Renal cortical epithelial cell (primary cell): ENCODE results near the gene OSBPL2. TPM values are rescaled to one million over a fixed set of nuclear protein-coding genes. Genes with fewer than 3 reads are reported as not detected.

Experiments
- DNase-seq: peaks from one replicate; pipeline ENCODE4 v3.0.0-alpha.2; 2011; ENCODE audit warnings: low read depth
- total RNA-seq: library from RNA; depleted of rRNA; stranded (reverse); fragments of >200 nt; gene quantifications from 2 replicates; pipeline ENCODE4 v1.2.3, GENCODE V29; 2014

The OSBPL2 gene
- 41.9 and 42.7 TPM in 2 replicates for total RNA-seq

DNA sequence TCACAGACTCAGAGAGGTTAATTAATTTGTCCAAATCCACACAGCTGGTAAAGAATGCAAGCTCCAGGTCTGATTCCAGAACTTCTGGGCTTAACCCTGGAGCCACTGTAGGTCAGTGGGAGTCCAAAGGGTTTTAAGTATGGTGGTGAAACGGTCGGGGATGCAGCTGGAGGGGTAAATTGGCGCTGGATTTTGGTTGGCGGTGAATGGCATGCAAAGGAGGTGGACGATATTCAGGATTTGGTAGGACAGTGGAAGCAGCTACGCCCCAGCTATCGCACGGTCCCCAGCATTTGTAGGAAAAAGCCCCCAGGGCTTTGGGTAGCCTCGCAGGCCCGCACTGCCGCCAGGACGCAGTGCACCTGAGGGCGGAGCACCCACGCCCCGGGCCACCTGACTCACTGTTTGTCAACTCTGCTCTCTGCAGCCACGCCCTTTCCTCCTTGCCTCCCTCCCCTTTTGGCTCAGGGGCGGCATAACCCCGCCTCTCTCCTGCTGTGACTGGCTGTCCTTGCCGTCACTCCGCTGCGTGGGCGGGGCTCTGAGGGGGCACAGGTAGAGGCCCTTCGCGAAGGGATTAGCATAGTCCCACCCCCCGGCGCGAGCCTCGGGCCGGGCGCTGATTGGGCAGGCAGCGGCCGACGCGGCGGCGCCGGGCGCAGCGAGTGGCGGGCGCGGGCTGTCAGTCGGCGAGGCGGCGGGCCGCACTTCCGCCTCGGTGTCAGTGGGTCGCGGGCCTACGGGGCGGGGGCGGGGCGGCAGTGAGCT is at the start of gene OSBPL2:
Gene OSBPL2, plus strand, starts transcription at position 721 of the 768 bp plus-strand sequence. CDS start 17,664 bp downstream, outside the sequence.
- peak; percentile 93 for DNase-seq

DNA sequence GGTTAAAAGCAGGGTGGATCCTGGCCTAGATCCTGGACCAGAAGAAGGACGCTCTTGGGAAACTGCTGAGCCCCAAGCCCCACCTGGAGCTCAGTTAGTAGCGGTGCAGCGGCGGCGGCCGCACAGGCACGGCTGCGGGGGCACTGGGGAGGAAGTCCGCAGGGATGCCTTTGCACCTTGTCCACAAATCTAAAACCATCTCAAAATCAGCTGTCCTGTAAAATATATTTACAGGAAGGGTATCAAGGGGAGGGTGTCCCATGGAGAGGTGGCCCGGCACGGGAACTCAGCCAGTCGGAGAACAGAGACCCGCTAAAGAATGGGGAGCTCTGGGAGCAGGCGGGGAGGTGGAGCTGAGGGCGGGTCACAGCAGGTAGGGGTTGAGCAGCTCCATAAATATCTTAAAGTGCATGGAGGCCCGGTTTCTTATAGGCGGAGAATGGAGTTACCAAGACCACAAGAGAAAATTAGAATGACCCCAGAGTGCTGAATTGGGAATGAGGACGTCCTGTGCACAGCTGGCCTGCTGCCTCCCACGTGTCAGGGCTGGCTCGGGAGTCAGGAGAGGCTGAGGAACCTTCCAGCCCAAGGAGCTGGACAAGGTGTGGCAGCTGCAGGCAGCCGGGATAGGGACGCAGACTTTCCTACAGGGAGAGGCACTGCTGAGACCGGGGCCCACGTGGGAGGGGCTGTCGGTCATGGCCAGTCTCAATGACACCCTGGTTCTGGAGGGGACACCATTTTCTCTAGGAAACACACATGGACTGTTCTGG is 47.5 kb upstream of the OSBPL2 start:
- DNase-seq = no peak

DNA sequence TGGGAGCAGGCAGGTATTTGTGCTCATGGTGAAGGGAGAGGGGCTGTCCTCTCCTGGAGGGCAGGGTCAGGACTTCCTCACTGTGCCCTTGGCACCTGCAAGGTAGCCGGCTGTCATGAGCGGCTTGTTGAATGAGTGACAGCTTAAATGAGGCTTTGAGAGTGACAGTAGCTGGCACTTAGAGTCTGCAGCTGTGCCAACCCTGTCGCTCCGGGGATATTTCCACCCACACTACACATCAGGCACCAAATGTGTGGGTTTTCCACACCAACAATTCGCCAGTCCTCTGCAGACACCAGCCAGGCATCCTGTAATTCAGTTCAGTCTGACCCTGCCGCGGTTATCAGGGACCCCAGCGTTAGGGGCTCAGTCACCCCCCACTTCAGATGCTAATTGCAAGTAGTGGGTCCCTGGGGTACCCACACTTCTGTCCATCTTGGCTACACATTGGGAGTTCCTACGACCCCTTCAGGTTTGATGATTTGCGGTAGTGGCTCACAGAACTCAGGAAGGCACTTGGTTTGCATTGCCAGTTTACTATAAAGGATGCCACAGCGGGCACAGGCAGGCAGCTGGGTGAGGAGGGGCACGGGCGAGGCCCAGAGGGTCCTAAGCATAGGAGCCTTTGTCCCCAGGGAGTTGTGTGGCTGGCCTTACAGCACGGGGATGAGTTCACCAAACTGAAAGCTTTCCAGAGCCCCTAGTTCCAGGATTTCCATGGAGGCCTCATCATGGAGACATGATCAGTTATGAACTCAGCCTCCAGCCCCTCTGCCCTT is 46.4 kb upstream of the OSBPL2 start:
- DNase-seq = no peak

DNA sequence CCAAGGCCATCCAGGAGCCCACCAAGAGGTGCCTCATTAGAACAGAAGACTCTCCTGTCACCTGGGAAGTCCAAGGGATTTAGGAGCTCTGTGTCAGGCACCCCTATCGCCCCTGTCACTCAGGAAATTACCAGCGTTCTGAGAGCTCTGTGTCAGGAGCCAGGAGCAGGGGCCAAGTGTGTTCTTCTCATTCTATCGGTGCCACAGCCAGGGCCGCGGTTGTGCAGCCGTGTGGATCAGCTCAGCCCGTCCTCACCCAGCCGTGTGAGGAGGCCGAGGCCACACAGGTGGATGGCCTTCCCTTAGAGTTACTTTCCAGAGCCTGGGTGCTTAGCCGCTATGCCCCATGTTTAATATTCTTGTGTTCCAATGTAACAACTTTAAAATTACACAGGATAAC is 45.7 kb upstream of the OSBPL2 start:
- DNase-seq = no peak

DNA sequence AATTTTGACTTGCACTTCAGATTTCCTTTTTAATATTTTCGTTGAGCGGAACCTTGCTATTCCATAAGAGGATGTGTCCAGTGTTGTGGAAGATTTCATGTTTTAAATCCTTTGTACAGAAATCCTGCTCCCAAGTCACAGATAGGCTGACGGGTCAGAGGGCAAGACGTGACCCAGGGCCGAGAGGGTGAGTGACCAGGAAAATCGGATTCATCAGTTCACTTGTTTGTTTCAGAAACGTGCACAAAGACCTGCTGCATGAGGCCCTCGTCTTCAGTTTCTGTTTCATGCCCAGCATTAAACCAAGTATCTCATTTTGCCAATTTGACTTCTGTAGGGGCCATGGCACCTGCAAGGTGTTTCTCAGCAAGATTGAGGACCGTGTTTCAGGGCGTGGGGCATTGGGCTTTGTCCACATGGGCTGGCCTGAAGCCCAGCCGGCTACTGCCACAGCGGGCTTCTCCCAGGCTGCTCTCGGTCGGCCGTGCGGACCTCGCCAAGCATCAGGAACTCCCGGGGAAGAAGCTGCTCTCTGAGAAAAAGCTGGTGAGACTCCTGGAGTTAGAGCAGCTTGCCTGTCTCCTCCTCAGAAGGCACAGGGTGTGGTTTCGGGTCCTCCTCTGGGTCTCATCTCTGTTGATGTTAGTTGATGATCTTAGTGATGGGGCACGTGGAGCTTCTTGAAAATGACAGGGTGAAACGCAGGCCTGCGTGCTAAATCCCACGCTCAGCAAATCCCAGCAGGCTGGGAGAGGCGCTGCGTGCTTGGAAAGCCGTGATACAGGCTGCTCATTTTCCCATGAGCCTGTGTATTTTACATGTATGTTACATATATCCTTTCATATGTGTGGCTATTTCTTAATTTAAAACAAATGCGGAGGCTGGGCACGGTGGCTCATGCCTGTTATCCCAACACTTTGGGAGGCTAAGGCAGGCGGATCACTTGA is 45.0 kb upstream of the OSBPL2 start:
- no peak for DNase-seq

DNA sequence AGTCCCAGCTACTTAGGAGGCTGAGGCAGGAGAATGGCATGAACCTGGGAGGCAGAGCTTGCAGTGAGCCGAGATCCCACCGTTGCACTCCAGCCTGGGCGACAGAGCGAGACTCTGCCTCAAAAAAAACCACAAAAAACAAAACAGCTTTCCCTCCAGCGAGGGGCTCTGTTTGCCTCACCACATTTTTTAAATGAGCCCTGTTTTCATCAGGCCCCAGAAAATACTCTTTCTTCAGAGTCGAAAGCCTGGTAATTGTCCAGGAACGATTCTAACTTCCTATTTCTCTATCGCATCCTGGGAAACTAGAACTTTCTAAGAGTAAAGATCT is 43.3 kb upstream of the OSBPL2 start:
- DNase-seq = no peak

DNA sequence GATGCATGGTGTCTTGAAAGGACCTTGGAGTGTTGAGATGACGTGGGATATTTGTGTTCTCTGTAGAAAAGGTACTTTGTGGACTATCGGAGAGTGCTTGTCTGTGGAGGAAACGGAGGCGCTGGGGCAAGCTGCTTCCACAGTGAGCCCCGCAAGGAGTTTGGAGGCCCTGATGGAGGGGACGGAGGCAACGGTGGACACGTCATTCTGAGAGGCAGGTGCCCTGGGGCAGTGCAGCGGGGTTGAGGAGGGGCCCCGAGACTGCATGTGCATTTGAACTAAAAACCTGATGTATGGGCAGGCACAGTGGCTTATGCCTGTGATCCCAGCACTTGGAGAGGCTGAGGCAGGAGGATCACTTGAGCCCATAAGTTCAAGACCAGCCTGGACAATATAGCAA is 42.6 kb upstream of the OSBPL2 start:
- no peak for DNase-seq

DNA sequence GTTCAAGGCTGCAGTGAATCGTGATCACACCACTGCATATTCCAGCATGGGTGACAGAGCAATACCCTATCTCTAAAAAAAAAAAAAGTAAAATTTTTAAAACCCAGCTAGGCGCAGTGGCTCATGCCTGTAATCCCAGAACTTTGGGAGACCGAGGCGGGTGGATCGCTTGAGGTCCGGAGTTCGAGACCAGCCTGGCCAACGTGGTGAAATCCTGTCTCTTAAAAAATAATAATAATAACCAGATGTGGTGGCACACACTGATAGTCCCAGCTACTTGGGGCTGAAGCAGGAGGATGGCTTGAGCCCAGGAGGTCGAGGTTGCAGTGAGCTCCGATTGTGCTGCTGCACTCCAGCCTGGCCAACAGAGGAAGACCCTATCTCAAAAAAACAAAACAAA is 42.0 kb upstream of the OSBPL2 start:
- no peak for DNase-seq

DNA sequence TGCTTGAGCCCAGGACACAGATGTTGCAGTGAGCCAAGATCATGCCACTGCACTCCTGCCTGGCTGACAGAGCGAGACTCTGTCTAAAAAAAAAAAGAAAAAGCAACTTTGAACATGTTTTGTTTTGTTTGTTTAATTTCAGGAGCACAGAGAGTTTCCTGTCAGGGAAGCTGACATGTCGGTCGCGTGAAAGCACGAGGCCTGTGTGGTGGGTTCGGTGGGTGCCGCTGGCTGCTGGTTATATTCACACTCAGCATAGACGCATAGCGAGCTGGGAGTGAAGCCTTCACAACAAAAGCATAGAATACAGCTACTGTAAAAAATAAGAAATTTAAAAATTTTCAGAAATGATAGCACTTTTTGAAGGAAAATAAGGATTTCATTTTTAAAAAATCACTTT is 41.0 kb upstream of the OSBPL2 start:
- no peak for DNase-seq

DNA sequence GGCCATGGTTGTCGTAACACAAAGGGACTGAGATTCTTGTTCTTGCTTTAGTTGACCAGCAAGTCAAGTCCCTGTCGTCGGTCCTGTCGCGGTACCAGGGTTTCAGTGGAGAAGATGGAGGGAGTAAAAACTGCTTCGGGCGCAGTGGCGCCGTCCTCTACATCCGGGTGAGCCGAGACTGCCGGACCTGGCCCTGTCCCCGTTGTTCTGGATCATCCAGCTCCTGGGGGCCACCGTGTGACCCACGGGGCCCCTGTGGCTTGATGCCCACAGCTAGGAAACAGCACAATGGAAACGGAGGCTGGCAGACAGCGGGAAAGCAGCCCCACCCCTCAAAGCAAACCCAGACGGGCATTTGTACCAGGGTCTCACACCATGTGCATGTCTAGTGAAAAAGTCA is 40.5 kb upstream of the OSBPL2 start:
- no peak for DNase-seq

DNA sequence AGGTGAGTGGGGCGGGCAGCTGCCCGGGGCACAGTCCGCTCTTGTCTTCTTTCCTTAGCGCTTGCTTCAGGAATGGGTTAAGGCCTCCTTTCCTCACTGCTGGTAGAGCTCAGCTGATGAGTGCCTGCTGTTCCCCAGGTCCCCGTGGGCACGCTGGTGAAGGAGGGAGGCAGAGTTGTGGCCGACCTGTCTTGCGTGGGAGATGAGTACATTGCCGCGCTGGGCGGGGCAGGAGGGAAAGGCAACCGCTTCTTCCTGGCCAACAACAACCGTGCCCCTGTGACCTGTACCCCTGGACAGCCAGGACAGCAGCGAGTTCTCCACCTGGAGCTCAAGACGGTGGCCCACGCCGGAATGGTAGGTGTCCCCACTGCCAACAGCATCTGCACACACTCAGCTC is 39.8 kb upstream of the OSBPL2 start:
- no peak for DNase-seq

DNA sequence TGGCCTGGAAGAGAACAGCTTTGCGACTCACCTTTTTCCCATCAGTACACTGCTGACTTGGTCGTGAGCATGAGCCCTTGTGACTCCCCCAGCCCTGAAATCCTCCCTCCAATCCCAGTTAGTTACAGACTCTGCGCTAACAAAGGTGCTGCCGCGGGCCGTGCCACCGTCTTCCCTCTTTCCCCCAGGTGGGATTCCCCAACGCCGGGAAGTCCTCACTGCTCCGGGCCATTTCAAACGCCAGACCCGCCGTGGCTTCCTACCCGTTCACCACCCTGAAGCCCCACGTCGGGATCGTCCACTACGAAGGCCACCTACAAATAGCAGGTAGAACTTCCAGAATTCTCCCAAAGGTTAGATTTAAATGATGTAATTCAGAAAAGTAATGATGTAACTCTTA is 39.4 kb upstream of the OSBPL2 start:
- no peak for DNase-seq

DNA sequence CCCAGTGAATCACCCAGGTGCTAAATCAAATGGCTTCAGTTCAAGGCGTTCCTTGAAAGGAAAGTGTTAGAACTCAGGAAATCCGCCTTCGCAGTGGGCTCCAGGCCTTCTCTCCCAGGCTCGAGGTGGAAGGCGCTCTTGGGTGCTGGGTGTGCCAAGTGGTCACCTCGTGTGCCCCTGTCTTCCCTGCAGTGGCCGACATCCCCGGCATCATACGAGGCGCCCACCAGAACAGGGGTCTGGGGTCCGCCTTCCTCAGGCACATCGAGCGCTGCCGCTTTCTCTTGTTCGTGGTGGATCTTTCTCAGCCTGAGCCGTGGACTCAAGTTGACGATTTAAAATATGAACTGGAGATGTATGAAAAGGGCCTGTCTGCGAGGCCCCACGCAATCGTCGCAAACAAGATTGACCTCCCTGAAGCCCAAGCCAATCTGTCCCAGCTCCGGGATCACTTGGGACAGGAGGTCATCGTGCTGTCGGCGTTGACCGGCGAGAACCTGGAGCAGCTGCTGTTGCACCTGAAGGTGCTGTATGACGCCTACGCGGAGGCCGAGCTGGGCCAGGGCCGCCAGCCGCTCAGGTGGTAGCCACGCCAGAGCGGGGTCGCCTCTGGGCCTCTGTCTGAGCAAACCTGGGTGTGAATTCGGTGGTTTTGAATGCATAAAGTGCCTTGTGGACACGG is 37.7 kb upstream of the OSBPL2 start:
- no peak for DNase-seq

DNA sequence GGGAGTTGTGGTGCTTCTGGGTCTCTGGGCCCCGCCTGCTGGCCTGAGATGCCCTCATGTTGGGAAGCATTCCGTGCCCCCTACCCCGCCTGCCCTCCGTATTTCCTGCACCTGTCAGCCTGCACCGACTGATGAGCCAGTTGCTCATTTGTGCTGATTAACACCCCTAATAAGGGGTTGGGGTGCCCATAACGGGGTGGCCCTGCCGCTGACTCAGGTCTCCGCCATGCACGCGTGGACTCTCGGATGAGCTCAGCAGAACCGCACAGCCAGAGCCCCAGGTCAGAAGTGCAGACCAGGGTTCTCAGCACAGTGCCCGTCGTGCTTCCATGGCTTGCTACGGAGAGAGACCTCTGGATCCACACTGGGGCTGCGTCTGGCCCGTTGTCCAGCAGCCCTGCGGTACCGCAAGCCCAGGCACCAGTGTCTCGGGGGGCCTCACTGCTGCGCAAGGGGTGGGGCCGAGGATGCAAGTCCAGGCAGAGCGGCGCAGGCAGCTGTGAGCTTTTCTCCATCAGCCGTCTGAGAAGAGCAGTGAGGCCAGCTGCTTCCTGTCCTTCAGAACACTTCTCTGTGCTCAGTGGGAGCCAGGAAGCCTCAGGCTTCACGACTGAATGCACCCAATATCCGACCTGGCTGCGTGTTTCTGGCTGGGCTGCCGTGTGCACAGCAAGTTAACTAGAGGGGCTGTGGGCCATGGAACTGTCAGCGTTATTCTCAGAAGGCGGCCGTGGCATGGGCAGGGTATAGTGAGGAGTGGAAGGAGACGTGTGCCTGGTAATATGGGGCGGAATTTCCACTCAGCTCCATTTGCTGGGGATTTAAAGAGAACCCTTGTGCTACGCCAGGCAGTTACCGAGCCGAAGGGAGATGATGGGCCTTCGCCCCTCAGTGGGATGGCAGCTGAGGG is 36.9 kb upstream of the OSBPL2 start:
- no peak for DNase-seq

DNA sequence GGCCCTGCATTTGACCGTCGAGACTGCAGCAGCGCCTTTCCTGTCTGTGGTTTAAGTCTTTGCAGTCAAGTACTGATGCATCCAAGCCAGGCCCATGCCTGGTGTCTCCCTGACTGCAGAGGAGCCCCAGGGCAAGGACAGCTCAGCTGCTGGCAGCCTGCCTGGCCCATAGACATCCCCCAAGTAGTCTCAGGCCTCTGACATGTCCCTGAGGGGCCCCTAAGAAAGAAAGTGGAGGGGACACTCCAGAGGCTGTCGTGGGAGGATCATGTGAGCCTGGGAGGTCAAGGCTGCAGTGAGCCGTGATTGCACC is 36.3 kb upstream of the OSBPL2 start:
- DNase-seq = no peak

DNA sequence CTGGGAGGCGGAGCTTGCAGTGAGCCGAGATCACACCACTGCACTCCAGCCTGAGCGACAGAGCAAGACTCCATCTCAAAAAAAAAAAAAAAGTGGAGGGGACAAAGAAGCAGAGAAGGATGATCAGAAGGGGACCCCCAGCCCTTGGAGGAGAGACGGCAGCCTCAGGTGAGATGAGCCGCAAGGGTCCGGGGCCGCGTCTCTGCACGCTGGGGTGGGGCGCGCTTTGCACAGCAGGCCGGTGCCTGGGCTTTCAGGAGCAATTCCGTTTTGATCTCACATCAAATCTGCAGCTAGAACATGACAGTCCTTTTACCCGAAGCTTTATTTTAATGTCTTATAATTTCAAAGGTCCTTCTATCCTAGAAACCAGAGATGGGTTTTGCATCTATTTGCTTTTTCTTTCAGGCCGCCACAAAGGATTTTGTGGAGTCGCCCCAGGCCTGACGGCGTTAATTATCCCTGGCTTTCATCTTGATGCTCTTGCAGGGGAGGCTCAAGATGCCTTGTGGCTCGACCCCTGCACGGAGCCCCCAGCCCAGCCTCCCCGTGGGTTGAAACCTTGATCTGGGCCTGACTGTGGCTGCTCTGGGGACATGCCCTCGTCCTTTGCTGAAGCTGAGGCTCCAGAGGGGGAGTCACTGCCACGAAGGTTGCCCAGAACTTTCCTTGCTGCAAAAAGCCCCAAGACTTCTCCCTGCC is 35.5 kb upstream of the OSBPL2 start:
- no peak for DNase-seq

DNA sequence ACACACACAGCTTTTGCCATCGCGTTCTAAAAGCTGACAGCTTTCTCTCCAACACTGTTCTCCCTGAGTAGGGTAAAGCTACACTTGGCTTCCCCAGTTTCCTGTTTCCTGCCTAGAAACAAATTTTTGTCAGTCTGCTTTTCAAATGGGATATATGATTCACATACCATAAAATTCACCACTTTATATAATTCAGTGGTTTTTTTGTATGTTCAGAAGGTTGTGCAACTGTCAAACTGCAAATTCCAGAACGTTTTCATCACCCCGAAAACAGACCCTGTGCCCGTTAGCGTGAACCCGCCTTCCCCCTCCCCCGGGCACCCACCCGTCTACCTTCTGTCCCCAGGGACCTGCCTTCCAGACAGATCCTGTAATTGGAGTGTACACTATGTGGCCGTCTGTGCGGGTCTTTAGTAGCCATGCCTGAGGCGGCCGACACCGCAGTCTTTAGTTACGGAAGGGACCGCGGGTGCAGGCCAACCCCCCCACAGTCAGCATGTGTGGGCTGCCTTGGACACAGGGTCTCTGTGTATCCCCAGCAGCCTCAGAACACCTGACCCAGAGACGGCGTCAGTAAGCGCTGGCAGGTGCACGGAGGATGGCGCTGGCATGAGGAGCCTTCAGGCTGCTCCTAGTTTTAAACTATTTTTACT is 34.8 kb upstream of the OSBPL2 start:
- DNase-seq = no peak

DNA sequence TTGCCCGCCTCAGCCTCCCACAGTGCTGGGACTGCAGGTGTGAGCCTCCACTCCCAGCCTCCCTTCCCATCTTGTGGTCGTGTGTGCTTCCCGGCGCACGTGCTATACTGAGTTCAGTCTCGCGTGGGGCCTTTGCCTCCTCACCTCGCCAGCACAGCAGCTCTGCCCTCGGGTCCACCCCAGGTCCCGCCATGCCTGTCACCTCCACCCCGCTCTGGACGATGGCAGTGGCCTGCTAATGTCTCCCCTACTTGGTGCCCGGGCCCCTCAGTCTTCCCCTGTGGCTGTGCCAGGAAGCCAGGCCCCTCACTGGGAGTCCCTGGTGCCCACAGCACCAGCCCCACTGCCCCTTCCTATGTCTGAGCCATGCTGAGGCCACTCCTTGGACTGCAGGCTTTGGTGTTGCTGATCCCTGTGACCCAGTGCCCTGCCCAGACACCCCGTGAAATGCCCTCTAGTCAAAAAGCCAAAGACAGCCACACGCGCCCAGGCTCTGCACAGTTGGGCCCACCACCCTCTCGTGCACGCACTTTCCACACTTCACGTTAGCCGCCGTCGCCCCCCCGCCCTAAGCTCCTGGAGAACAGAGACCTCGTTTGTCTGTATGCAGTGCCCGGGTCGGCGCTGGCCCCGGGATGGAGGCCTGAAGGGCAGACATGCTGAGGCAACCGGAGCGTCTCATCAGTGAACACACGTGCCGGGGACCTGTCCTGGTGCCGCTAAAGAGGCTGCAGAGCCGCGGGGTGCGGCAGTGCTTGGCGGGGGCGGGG is 32.5 kb upstream of the OSBPL2 start:
- no peak for DNase-seq
